Measurements from ENCODE around the gene CNIH1. TPM values are rescaled to one million over a fixed set of nuclear protein-coding genes. Genes with fewer than 3 reads are reported as not detected.
A peak's percentile ranks its signal among the peaks of the same experiment; 100 is the strongest.

CNIH1 gene
- total RNA-seq, 4 donors from 2014 or later, result 48.9 to 137 (median 99.3) TPM

GRCh38 chr14:54488646-54489317 lies 47.6 kb upstream of the CNIH1 start, which contains the start of gene GMFB:
Gene GMFB, minus strand, starts transcription at chr14:54488980. Its CDS starts 53 bp downstream, at chr14:54488927.
- peak; percentile 94 to 95 for DNase-seq (ENCODE audit: low spot score in 2 of 2)
- peaks cover 50% of the 10 kb centered on the region for H3K4me1 ChIP-seq
- no peaks in the 10 kb centered on the region for H3K9me3 ChIP-seq
- peak; percentile 22 to 68 for TF ChIP-seq POLR2A (IDR thresholded peaks at IDR 0.05)
- no peak for TF ChIP-seq EP300 (IDR thresholded peaks at IDR 0.05)
- TF ChIP-seq CTCF (IDR thresholded peaks at IDR 0.05), result peak; percentile 14 to 31
- TF ChIP-seq POLR2AphosphoS5 (IDR thresholded peaks at IDR 0.05), result peak in 2 of 3 donors; percentile 62 to 88
- WGBS, result under 1% methylated on average over 21 of the region's 51 CpGs
- no peaks in the 10 kb centered on the region for H3K27me3 ChIP-seq
- no peaks in the 10 kb centered on the region for H3K36me3 ChIP-seq
- H3K4me3 ChIP-seq, result peak within 1 kb of the TSS; percentile 91
- peak within 1 kb of the TSS; percentile 92 for H3K27ac ChIP-seq

- no peak for DNase-seq (ENCODE audit: low spot score in 2 of 2)
- Histone ChIP-seq H3K4me3 (peak overlapping the region; percentile 91), H3K27me3 (no peaks in the 10 kb centered on the region), H3K27ac (peak overlapping the region; percentile 92), H3K9me3 (no peaks in the 10 kb centered on the region), H3K36me3 (peaks cover 2% of the 10 kb centered on the region), H3K4me1 (peaks cover 50% of the 10 kb centered on the region)
- WGBS, result 4% methylated on average over 8 of the region's 9 CpGs
- TF ChIP-seq EP300 (IDR thresholded peaks at IDR 0.05), result no peak
- TF ChIP-seq POLR2A (IDR thresholded peaks at IDR 0.05), result no peak
- no peak for TF ChIP-seq CTCF (IDR thresholded peaks at IDR 0.05)
- TF ChIP-seq POLR2AphosphoS5 (IDR thresholded peaks at IDR 0.05), result no peak
Measured at GRCh38 chr14:54488318-54488645, 47.1 kb upstream of the CNIH1 start.

GRCh38 chr14:54487771-54488170 lies 46.6 kb upstream of the CNIH1 start:
- Histone ChIP-seq H3K4me3 (peak overlapping the region; percentile 91), H3K36me3 (peaks cover 5% of the 10 kb centered on the region), H3K27me3 (no peaks in the 10 kb centered on the region), H3K9me3 (no peaks in the 10 kb centered on the region), H3K4me1 (peaks cover 50% of the 10 kb centered on the region), H3K27ac (peak overlapping the region; percentile 92)
- WGBS, result 36% methylated on average over 4 of the region's 4 CpGs
- no peak for TF ChIP-seq POLR2AphosphoS5 (IDR thresholded peaks at IDR 0.05)
- DNase-seq (ENCODE audit: low spot score in 2 of 2), result no peak

GRCh38 chr14:54486685-54487084 lies 45.5 kb upstream of the CNIH1 start:
- DNase-seq (ENCODE audit: low spot score in 2 of 2), result no peak
- Histone ChIP-seq H3K4me3 (no peak overlapping the region), H3K36me3 (peaks cover 5% of the 10 kb centered on the region), H3K27ac (no peak overlapping the region), H3K9me3 (no peaks in the 10 kb centered on the region), H3K4me1 (peaks cover 50% of the 10 kb centered on the region), H3K27me3 (no peaks in the 10 kb centered on the region)
- TF ChIP-seq EP300 (IDR thresholded peaks at IDR 0.05) (no peak), POLR2A (IDR thresholded peaks at IDR 0.05) (no peak), CTCF (IDR thresholded peaks at IDR 0.05) (no peak), POLR2AphosphoS5 (IDR thresholded peaks at IDR 0.05) (no peak)
- WGBS, result 91% methylated on average over 1 of the region's 1 CpG

GRCh38 chr14:54483846-54484245 lies 42.7 kb upstream of the CNIH1 start:
- no peaks in the 10 kb centered on the region for H3K9me3 ChIP-seq
- H3K27me3 ChIP-seq, result no peaks in the 10 kb centered on the region
- H3K4me1 ChIP-seq, result peaks cover 33% of the 10 kb centered on the region
- no peak overlapping the region for H3K4me3 ChIP-seq
- TF ChIP-seq EP300 (IDR thresholded peaks at IDR 0.05) (no peak), POLR2A (IDR thresholded peaks at IDR 0.05) (no peak), CTCF (IDR thresholded peaks at IDR 0.05) (no peak), POLR2AphosphoS5 (IDR thresholded peaks at IDR 0.05) (no peak)
- H3K36me3 ChIP-seq, result peaks cover 10% of the 10 kb centered on the region
- DNase-seq (ENCODE audit: low spot score in 2 of 2), result no peak
- no peak overlapping the region for H3K27ac ChIP-seq

All from suprapubic skin (tissue), 4 donors.